AML-193 (cell line): Measurements from ENCODE around the gene CHRNA3.

Experiments used
- DNase-seq, 2 experiments: peaks; one replicate each; lab custom pipeline; 2025; lab: John Stamatoyannopoulos, UW

Gene CHRNA3

GRCh38 chr15:78636378-78636859, 15.6 kb upstream of the CHRNA3 start:
- DNase-seq, result no peak

- no peak for DNase-seq
Observed at GRCh38 chr15:78635346-78635745, 14.6 kb upstream of the CHRNA3 start.

DNA sequence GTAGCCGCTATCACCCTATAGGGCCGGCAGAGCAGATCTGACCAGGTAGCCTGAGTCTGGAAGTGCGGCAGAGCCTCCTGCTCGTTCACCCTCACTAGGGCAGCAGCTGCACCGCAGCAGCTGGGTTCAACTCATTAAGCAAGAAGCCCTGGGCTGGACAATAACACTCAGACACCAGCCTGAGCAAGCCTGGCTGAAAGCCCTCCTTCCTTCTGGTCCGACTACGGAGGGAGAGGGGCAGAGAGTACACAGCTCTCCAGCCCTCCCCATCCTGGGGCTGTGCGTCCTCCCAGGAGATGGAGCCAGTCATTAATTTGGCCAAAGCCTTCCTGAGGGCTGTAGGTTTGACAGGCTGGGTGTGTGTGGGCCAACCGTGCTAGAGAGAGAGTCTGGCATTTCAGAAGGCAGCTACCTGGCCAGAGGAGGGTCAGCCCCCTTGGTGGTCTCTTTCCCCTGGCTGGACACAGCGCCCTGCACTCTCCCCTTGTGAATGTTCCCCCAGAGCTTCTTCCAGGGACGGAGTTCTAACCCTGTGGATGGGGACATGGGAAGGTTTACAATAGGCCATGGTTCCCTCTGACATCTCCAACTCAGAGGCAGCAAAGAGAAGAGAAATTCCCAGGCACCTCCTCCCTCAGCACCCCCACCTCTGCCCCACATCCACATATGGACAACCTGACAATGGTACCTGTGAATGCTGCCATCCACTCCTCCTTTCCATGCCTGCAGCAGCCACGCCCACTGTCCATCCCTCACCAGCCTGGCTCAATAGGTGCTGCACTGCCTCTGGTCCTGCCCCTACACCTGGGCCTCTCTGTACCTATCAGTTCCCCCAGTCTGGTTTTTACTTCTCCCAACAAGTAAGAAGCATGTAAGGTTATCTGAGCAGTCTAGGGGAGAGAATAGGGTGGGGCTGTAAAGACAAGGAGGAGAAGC, 13.7 kb upstream of the CHRNA3 start:
- no peak for DNase-seq

DNA sequence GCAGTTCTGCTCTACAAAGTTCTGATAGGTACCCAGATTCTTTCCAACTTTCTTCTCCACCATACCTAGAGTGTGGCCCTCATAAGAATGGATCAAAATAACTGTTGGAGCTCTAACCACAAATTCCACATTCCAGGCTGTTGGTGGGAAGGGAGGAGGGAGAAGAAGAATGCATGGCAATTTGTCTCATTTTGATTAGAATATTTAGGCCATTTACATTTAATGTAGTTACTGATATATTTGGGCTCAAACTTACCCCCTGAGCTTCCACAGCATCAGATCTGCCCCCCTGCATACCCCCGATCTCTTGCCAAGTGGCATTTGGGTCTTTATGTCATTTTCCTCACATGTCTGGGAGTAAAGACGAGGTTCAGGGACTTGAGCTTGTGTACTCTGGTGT, 12.6 kb upstream of the CHRNA3 start:
- no peak for DNase-seq

- DNase-seq, result no peak
Observed at GRCh38 chr15:78630886-78631633, 10.3 kb upstream of the CHRNA3 start.

- no peak for DNase-seq
Observed at GRCh38 chr15:78629716-78630065, 8.9 kb upstream of the CHRNA3 start.

- no peak for DNase-seq
Observed at GRCh38 chr15:78629031-78629715, 8.4 kb upstream of the CHRNA3 start.

DNA sequence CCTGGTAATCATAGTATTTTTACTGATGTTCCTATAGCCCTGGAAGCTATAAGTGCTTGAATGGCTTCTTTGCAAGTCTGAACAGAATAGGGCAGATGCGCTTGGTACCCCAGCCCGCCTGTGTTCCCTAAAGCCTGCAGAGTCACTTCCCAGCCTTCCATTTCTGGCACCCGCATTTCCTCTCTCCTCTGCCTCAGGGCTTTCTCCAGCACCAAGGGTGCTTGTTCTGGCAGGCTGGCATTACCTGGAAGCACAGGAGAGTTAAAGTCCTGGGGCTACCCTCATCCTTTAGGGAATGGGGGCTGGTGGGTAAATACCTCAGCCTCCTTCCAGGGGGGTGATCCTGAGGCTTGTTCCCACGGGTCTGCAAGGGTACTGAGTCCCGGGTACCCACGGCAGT, 7.4 kb upstream of the CHRNA3 start:
- no peak for DNase-seq

DNA sequence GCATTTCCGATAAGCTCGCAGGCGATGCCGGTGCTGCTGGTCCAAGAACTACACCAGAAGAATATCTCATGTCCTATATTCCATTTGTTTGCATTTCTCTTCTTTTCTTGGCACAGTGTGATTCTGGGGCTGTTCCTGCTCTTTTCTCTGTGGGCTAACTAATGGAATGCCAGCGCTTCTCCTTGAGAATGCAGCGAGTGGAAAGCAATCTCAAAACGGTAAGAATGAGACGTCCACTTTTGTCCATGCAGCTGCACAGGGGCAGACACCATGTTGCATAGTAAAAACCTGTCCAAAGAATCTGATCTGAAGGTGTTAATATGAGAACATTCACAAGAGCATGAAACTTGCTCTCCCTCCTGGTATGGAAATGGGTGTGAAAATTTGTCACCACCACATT, 6.6 kb upstream of the CHRNA3 start:
- DNase-seq, result no peak

- no peak for DNase-seq
Observed at GRCh38 chr15:78626381-78626995, 5.7 kb upstream of the CHRNA3 start.

GRCh38 chr15:78625606-78626280, 4.9 kb upstream of the CHRNA3 start:
- DNase-seq, result no peak

DNA sequence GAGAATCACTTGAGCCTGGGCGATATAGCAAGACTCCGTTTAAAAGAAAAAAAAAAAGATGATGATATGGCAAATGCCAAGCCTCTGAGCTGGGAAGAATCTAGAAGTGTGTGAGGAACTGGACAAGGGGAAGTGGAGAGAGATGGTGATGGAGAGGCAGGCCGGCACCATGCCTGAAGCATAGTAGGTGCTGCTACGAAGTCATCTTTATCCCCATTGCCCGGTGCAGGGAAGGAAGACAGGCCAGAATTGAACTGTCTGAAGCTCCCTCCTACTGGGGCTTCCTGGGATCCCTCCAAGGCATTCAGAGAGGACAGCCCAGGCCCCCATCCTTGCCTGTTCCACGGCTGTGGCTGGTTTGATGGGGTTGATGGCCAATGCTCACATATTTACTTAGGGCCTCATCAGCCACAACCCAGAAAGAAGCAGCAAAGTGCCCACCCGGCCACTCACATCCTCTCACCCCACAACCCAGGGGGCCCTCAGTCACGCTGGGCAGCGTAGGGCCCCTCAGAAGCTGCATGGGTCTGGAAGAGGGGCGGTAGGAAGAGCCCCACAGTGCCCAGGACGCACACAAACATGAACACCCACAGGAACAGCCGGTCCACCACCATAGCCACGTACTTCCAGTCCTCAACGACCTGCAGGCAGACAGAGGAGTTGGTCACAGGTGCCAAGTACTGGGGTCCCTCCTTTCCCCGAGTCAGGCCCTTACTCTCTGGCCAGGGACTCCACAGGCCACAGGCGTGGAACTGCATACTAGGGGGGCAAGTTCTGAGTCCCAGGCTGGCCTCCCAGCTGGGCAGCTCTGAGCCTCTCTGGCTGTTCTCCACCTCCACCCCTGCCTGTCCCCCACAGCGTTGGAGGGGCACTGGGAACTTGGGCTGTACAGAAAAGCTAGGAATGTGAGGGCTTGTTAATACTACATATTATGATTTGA, 4.1 kb upstream of the CHRNA3 start:
- DNase-seq, result no peak

DNA sequence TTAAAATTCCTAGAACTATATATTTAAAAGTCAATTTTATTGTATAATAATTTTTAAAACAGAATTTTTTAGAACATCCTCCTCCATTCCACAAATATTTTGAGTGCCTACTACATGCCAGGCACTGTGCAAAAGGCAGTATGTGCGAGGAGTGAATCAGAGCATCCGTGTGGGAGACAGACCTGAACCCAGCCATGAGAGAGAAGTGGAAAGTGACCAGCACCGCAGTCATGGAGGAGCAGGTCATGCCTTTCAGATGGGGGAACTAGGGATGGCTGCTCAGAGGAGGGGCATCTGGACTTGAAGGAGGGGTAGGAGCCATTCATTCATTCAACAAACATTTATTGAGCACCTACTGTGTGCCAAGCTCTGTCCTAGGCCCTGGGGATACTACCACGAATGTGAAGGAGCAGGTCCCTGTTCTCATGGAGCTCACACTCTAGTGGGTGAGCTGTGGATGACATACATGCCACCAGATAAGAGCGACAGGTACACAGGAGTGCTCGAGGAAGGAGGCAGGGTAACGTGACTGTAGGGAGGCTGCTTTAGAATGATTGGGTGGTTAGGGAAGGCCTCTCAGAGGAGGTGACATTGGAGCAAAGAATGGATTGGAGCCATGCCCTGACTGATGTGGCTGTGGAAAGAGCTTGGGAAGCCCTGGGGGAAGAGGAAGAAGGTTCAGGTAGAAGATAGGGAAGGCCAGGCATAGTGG, 3.1 kb upstream of the CHRNA3 start:
- DNase-seq, result no peak

DNA sequence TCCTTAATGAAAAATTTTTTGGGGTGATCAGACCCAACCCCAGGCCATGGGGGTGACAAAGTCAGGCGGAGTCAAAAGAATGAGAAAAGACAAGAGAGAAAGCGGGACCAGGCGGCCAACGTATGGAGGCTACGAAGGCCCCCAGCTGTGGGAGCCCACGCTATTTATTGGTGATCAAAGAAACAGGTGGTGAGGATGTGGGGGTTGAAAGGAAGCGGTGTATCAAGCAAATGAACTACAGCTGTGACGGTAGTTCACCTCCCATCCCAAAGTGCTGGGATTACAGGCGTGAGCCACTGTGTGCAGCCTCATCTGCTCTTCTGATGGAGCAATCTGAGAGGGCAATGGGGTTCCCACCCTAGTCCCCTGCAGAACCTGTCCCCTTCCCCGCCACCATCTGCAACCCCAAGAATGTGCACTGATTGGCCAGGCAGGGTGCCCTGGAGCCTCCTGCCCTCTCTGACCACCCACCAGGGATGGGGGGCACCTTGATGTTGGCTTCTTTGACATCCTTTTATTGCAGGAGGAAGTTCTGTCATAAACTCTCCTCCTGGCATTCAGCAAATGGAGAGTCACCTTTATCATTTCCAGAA, 1.1 kb upstream of the CHRNA3 start:
- DNase-seq, result no peak

DNA sequence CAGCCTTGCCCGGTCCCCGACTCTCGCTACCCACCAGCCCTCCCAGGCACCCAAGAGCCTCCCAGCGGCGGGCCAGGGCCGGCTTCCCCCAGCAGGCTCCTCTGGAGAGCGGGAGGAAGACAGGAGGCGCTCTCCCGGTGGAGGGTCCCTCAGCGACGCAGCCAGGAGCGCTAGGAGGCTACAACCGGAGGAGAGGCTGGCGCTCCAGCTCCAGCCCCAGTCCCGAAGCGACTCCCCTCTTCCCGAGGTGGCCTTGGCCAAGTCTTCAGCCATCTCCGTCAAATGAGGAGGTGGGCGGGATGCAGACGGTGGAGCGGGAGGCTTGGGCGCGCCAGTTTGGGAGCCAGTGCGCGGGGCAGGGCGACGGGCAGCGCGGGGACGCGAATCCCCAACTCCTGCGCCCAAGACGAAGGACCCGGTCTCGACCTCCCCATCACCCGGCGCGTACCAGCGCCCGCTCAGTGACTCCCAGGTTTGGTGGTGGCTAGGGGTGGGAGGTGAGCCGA, 722 bp downstream of the CHRNA3 start:
- no peak for DNase-seq

DNA sequence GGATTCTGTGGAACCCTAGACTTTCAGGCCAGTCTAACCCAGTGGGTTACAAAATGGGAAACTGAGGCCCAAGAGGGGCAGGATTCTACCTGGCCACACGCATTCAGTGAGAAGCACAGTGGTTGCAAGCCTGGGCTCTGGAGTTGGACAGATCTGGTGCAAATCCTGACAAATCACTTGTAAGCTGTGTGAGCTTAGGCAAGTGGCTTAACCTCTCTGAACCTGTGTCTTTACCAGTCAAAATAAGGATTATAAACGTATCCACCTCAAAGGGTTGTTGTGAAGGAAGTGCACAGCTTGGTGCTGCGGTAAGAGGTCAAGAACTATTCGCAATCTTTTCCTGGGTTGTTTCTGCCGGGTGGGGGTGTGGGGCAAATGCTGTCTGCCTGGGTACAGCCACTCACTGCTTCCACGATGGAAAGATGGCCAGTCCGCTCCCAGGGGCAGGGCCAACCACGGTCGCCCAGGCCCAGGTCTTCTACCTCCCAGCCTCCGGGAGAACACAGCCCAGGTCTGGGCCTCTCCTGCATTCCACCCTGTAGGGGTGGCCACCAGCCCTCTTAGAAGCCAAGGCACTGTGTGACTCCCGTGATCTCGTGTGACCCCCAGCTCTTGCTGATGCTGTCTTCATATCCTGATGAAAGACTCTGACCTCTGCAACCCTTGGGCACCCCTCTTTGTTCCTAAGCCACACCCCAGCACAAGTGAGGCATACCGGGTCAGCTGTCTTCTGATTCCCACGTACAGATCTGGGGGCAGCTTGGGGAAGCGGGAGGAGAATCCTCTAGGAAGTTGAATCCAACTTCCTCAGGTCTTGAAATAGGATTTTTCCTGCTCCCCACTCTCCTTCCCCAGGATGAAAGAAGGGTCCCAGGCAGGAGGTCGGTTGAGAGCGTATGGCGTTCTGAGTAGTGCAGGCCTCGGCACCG, 1.5 kb downstream of the CHRNA3 start:
- no peak for DNase-seq

- peak; percentile 46 to 56 for DNase-seq
Observed at GRCh38 chr15:78618490-78618934, 2.3 kb downstream of the CHRNA3 start.

- no peak for DNase-seq
Observed at GRCh38 chr15:78618064-78618463, 2.7 kb downstream of the CHRNA3 start.
